Hepatocyte (in vitro differentiated cells): ENCODE results near the gene ZBED3. TPM values are rescaled to one million over a fixed set of nuclear protein-coding genes. Genes with fewer than 3 reads are reported as not detected.
"Not testable (repeated sequence)": the region's sequence is repeated elsewhere in the genome, so short reads cannot be mapped to it uniquely, and the experiment has no call there.

Experiments used
- DNase-seq: peaks from one replicate; pipeline ENCODE4 v3.0.0-alpha.2; 2016; ENCODE audit warnings: low spot score
- H2AFZ ChIP-seq: fragments of 200-600 bp; sonication (generic); 2 replicates; pipeline ENCODE4 v1.6.0; 2016; ENCODE audit warnings: antibody characterized with exemption, mild to moderate bottlenecking
- H3K27ac ChIP-seq: fragments of 200-600 bp; sonication (generic); 2 replicates; pipeline ENCODE4 v1.5.1; 2016; ENCODE audit warnings: mild to moderate bottlenecking
- H3K27me3 ChIP-seq: fragments of 200-600 bp; sonication (generic); 2 replicates; pipeline ENCODE4 v1.6.1; 2016
- H3K36me3 ChIP-seq: fragments of 200-600 bp; sonication (generic); replicated peaks from 2 replicates; pipeline ENCODE4 v1.5.1; 2016; ENCODE audit warnings: low read depth; ENCODE audit not compliant: insufficient read depth
- H3K4me1 ChIP-seq: fragments of 200-600 bp; sonication (generic); 2 replicates; pipeline ENCODE4 v1.5.1; 2016; ENCODE audit warnings: mild to moderate bottlenecking, moderate library complexity; ENCODE audit not compliant: insufficient read depth
- H3K4me2 ChIP-seq: fragments of 200-600 bp; sonication (generic); 2 replicates; pipeline ENCODE4 v1.6.0; 2016
- H3K4me3 ChIP-seq: fragments of 200-600 bp; sonication (generic); 2 replicates; pipeline ENCODE4 v1.5.1; 2016; ENCODE audit warnings: mild to moderate bottlenecking
- H3K79me2 ChIP-seq: fragments of 200-600 bp; sonication (generic); 2 replicates; pipeline ENCODE4 v1.6.0; 2017; ENCODE audit warnings: mild to moderate bottlenecking
- H3K9me2 ChIP-seq: fragments of 200-600 bp; sonication (generic); replicated peaks from 2 replicates; pipeline ENCODE4 v1.6.0; 2017; ENCODE audit warnings: mild to moderate bottlenecking; ENCODE audit not compliant: insufficient read depth
- H3K9me3 ChIP-seq: fragments of 200-600 bp; sonication (generic); 2 replicates; pipeline ENCODE4 v1.5.1; 2016; ENCODE audit warnings: low read depth, mild to moderate bottlenecking
- H4K20me1 ChIP-seq: fragments of 200-600 bp; sonication (generic); 2 replicates; pipeline ENCODE4 v1.6.0; 2016; ENCODE audit warnings: mild to moderate bottlenecking; ENCODE audit not compliant: insufficient read depth, poor library complexity, severe bottlenecking
- CTCF ChIP-seq: fragments of 200-600 bp; sonication (generic); IDR thresholded peaks from 2 replicates; pipeline ENCODE4 v1.5.1; 2016; ENCODE audit warnings: antibody characterized with exemption, mild to moderate bottlenecking; ENCODE audit not compliant: poor library complexity
- EZH2 ChIP-seq: fragments of 200-600 bp; sonication (generic); IDR thresholded peaks from 2 replicates; pipeline ENCODE4 v1.6.1; 2016; ENCODE audit warnings: antibody characterized with exemption, mild to moderate bottlenecking, borderline replicate concordance
- EZH2phosphoT487 ChIP-seq: fragments of 200-600 bp; sonication (generic); IDR thresholded peaks from one replicate; pipeline ENCODE4 v1.6.1; 2018; ENCODE audit warnings: antibody characterized with exemption, mild to moderate bottlenecking, low read depth, moderate library complexity; ENCODE audit not compliant: unreplicated experiment, severe bottlenecking
- WGBS: methylation state at CpG from one replicate; pipeline ENCODE4 v1.1.6; 2016; ENCODE audit warnings: low lambda C conversion rate; ENCODE audit errors: missing lambda C conversion rate; 5-methylcytosine and 5-hydroxymethylcytosine counted together
- polyA plus RNA-seq: library from polyadenylated mRNA; unstranded; fragments of >200 nt; fragmentation: Nextera tagmentation; extraction: Ambion mirVana; gene quantifications from 2 replicates; pipeline ENCODE4 v1.2.1, GENCODE V29; 2016
- total RNA-seq: library from RNA; depleted of rRNA; stranded (reverse); fragments of >200 nt; gene quantifications from 2 replicates; pipeline ENCODE4 v1.2.3, GENCODE V29; 2014

ZBED3 gene
- total and polyA plus RNA-seq, 2 experiments from 2014 or later: 6.0 to 29.8 TPM

GRCh38 chr5:77120706-77121105 is 33.6 kb upstream of the ZBED3 start:
- no peak overlapping the region for H2AFZ ChIP-seq
- H3K79me2 ChIP-seq: no peaks in the 10 kb centered on the region
- H3K4me3 ChIP-seq: no peak overlapping the region
- no peaks in the 10 kb centered on the region for H3K9me3 ChIP-seq
- TF ChIP-seq EZH2 (no peak), EZH2phosphoT487 (no peak), CTCF (no peak)
- no peaks in the 10 kb centered on the region for H3K36me3 ChIP-seq
- H4K20me1 ChIP-seq: no peaks in the 10 kb centered on the region
- no peaks in the 10 kb centered on the region for H3K27me3 ChIP-seq
- H3K27ac ChIP-seq: no peak overlapping the region
- H3K9me2 ChIP-seq: no peaks in the 10 kb centered on the region
- H3K4me1 ChIP-seq: no peaks in the 10 kb centered on the region
- WGBS: 100% methylated on average over 2 of the region's 2 CpGs
- H3K4me2 ChIP-seq: no peak overlapping the region
- DNase-seq: no peak

- H3K9me2 ChIP-seq: no peaks in the 10 kb centered on the region
- H2AFZ ChIP-seq: no peak overlapping the region
- H3K79me2 ChIP-seq: no peaks in the 10 kb centered on the region
- H3K4me3 ChIP-seq: no peak overlapping the region
- H4K20me1 ChIP-seq: no peaks in the 10 kb centered on the region
- no peak overlapping the region for H3K4me2 ChIP-seq
- no peaks in the 10 kb centered on the region for H3K4me1 ChIP-seq
- DNase-seq: no peak
- no peaks in the 10 kb centered on the region for H3K27me3 ChIP-seq
- no peaks in the 10 kb centered on the region for H3K9me3 ChIP-seq
- TF ChIP-seq EZH2phosphoT487: no peak
- TF ChIP-seq CTCF: no peak
- no peak overlapping the region for H3K27ac ChIP-seq
- WGBS: 96% methylated on average over 2 of the region's 2 CpGs
- no peaks in the 10 kb centered on the region for H3K36me3 ChIP-seq
Measured at GRCh38 chr5:77120086-77120485, 33.0 kb upstream of the ZBED3 start.

GRCh38 chr5:77117161-77117560 is 30.1 kb upstream of the ZBED3 start:
- Histone ChIP-seq H3K36me3 (no peaks in the 10 kb centered on the region), H3K4me1 (no peaks in the 10 kb centered on the region), H3K9me2 (no peaks in the 10 kb centered on the region), H3K4me3 (no peak overlapping the region), H2AFZ (no peak overlapping the region), H3K79me2 (no peaks in the 10 kb centered on the region), H3K27me3 (no peaks in the 10 kb centered on the region), H4K20me1 (no peaks in the 10 kb centered on the region), H3K4me2 (no peak overlapping the region), H3K27ac (no peak overlapping the region), H3K9me3 (no peaks in the 10 kb centered on the region)
- no peak for DNase-seq
- 95% methylated on average over 2 of the region's 2 CpGs for WGBS
- TF ChIP-seq EZH2 (no peak), EZH2phosphoT487 (no peak), CTCF (no peak)

GRCh38 chr5:77107035-77107434 is 19.9 kb upstream of the ZBED3 start:
- not testable (repeated sequence) for H3K9me2 ChIP-seq, DNase-seq, H3K79me2 ChIP-seq, H3K9me3 ChIP-seq, H3K4me2 ChIP-seq, H2AFZ ChIP-seq, H3K4me1 ChIP-seq, H3K27me3 ChIP-seq, H3K27ac ChIP-seq, H3K36me3 ChIP-seq, H3K4me3 ChIP-seq, H4K20me1 ChIP-seq
- WGBS: 98% methylated on average over 4 of the region's 4 CpGs
